T-helper 1 cell (primary cell): ENCODE measurements around the gene TAL2.
"Not testable (repeated sequence)": the region's sequence is repeated elsewhere in the genome, so short reads cannot be mapped to it uniquely, and the experiment has no call there.

Experiments
- DNase-seq, 5 donors: peaks; one replicate each; pipeline ENCODE4 v3.0.0-alpha.2; 2012 to 2020

The TAL2 gene

GRCh38 chr9:105676351-105676923 lies 14.2 kb downstream of the TAL2 start:
- DNase-seq = no peak

- no peak for DNase-seq
Measured at GRCh38 chr9:105678163-105678562, 15.9 kb downstream of the TAL2 start.

GRCh38 chr9:105678781-105679180 lies 16.5 kb downstream of the TAL2 start:
- no peak for DNase-seq

- no peak for DNase-seq
Measured at GRCh38 chr9:105679257-105680022, 17.2 kb downstream of the TAL2 start.

GRCh38 chr9:105681313-105681712 lies 19.1 kb downstream of the TAL2 start:
- DNase-seq = no peak

- no peak for DNase-seq
Measured at GRCh38 chr9:105681724-105682123, 19.5 kb downstream of the TAL2 start.

- no peak for DNase-seq
Measured at GRCh38 chr9:105683688-105684275, 21.5 kb downstream of the TAL2 start.

- no peak for DNase-seq
Measured at GRCh38 chr9:105686936-105687335, 24.7 kb downstream of the TAL2 start.

GRCh38 chr9:105690742-105691141 lies 28.5 kb downstream of the TAL2 start:
- DNase-seq = no peak

- DNase-seq = no peak
Measured at GRCh38 chr9:105693435-105694189, 31.4 kb downstream of the TAL2 start.

GRCh38 chr9:105694190-105694847 lies 32.1 kb downstream of the TAL2 start, which contains the start of gene TMEM38B:
TMEM38B (plus strand) TSS chr9:105694541; CDS start chr9:105694661, 120 bp downstream.
- DNase-seq = peak; percentile 60 to 83 (median 68)

- peak; percentile 11 to 57 (median 32) for DNase-seq
Measured at GRCh38 chr9:105694848-105695581, 32.8 kb downstream of the TAL2 start.

GRCh38 chr9:105696219-105696793 lies 34.0 kb downstream of the TAL2 start:
- no peak for DNase-seq

GRCh38 chr9:105697871-105698270 lies 35.6 kb downstream of the TAL2 start:
- DNase-seq = no peak

- no peak for DNase-seq
Measured at GRCh38 chr9:105698348-105698870, 36.2 kb downstream of the TAL2 start.

- no peak for DNase-seq
Measured at GRCh38 chr9:105700668-105701067, 38.4 kb downstream of the TAL2 start.

GRCh38 chr9:105701145-105701544 lies 38.9 kb downstream of the TAL2 start:
- no peak for DNase-seq

- no peak for DNase-seq
Measured at GRCh38 chr9:105702207-105702606, 40.0 kb downstream of the TAL2 start.

GRCh38 chr9:105703638-105704037 lies 41.4 kb downstream of the TAL2 start:
- not testable (repeated sequence) for DNase-seq

GRCh38 chr9:105706156-105706555 lies 43.9 kb downstream of the TAL2 start:
- no peak for DNase-seq

- DNase-seq = no peak
Measured at GRCh38 chr9:105708405-105708804, 46.1 kb downstream of the TAL2 start.
